Stomach (tissue), 9 donors: ENCODE results near the gene HTR1B. TPM values are rescaled to one million over a fixed set of nuclear protein-coding genes. Genes with fewer than 3 reads are reported as not detected.

Source experiments
- DNase-seq, 2 donors: peaks; one replicate each; pipeline versions ENCODE4 v3.0.0 to v3.0.0-alpha.2; 2013 to 2019
- H3K27ac ChIP-seq, 5 donors: fragments of 200-600 bp in 4 of 5; sonication (generic) in 4 of 5; one replicate each; pipeline ENCODE4 v1.5.1; 2013 to 2019; ENCODE audit warnings: mild to moderate bottlenecking in 1 of 5, moderate library complexity in 1 of 5
- H3K27me3 ChIP-seq, 3 donors: fragments of 200-600 bp; sonication (generic); one replicate each; pipeline ENCODE4 v1.5.1; 2017 to 2019; ENCODE audit warnings: mixed run types in 1 of 3
- H3K36me3 ChIP-seq, 4 donors: fragments of 200-600 bp; sonication (generic); 1 replicate in 3 of 4; 2 replicates in 1 of 4; pipeline ENCODE4 v1.5.1; 2016 to 2019
- H3K4me1 ChIP-seq, 4 donors: fragments of 200-600 bp; sonication (generic); one replicate each; pipeline ENCODE4 v1.5.1; 2016 to 2019
- H3K4me3 ChIP-seq, 4 donors: fragments of 200-600 bp; sonication (generic) in 3 of 4; one replicate each; pipeline ENCODE4 v1.5.1; 2016 to 2019; ENCODE audit warnings: mild to moderate bottlenecking in 1 of 4
- H3K9me3 ChIP-seq, 4 donors: fragments of 200-600 bp; sonication (generic); one replicate each; pipeline ENCODE4 v1.5.1; 2016 to 2019
- EP300 ChIP-seq: sonication (generic); formaldehyde crosslinking; IDR thresholded peaks from one replicate; pipeline ENCODE4 v1.6.1; 2017; ENCODE audit warnings: antibody characterized with exemption
- POLR2A ChIP-seq, 4 donors: fragments of 450-650 bp; IDR thresholded peaks; one replicate each; pipeline ENCODE4 v1.6.1; 2016; ENCODE audit warnings: antibody characterized with exemption in 4 of 4, control low read depth in 2 of 4, mild to moderate bottlenecking in 1 of 4, moderate library complexity in 1 of 4
- POLR2AphosphoS5 ChIP-seq, 3 donors: sonication (generic); formaldehyde crosslinking; IDR thresholded peaks; one replicate each; pipeline ENCODE4 v1.6.1; 2016; ENCODE audit warnings: antibody characterized with exemption in 3 of 3
- WGBS, 5 donors: extraction: QIAGEN DNeasy Blood & Tissue Kit in 3 of 5; methylation state at CpG; one replicate each; pipeline versions ENCODE4 v1.1.5 to v1.1.7; 2013 to 2018; 5-methylcytosine and 5-hydroxymethylcytosine counted together
- intact Hi-C: fragments of 100-400 bp; cut with DNase I; formaldehyde crosslinking; loops from one replicate; pipeline ENCODE4 v1.15.1; 2023; ENCODE audit warnings: low total_unique reads
- polyA plus RNA-seq, 3 donors: library from polyadenylated mRNA; stranded (reverse); fragments of 200-250 nt; gene quantifications; one replicate each; pipeline ENCODE4 v1.2.3, GENCODE V29; 2013
- total RNA-seq, 5 donors: library from RNA; depleted of rRNA; stranded (reverse); fragments of >200 nt; gene quantifications; one replicate each; pipeline versions ENCODE4 v1.1.0 to v1.2.3, GENCODE V29; 2014 to 2016
- TF ChIP-seq, protein P1 (sequence below), 7 experiments: fragments of 450-650 bp in 4 of 7; fragments of 200-600 bp in 3 of 7; sonication (generic) in 3 of 7; IDR thresholded peaks; one replicate each; pipeline ENCODE4 v1.5.1; 2016 to 2019; ENCODE audit warnings: antibody characterized with exemption in 7 of 7, control low read depth in 2 of 7, mild to moderate bottlenecking in 1 of 7
- donor health status: healthy with polysubstance abuse.
- donor health status: Bipolar disorder and iron deficiency.
- donor health status: healthy.

HTR1B gene
- total and polyA plus RNA-seq, 8 donors = 0.10 to 3.5 (median 2.3) TPM; not detected in 3

DNA sequence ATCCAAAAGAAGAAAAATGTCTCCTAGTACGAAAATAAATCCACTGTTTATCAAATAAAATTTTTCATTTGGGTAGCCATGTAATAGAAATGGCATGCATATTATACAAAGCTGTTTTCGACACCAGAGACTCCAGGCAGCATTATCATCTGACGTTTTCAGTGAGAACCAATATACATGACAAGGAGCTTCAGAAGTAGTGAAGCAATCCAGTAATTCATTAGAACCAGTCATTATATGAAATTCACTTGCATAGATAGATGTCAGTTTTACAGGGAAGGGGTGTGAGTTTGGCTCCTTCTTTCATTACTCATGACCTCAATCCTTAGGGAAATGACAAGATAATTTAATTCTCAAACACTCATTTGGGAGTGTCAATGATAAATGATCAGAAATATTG is 14.7 kb downstream of the HTR1B start:
- WGBS, 5 donors = 53 to 72% (median 66%) methylated on average over 3 of the region's 3 CpGs
- Histone ChIP-seq H3K9me3 (peaks cover 0 to 7% (median 0%) of the 10 kb centered on the region in 4 donors), H3K36me3 (no peaks in the 10 kb centered on the region), H3K4me3 (no peak overlapping the region), H3K4me1 (no peaks in the 10 kb centered on the region), H3K27ac (no peak overlapping the region), H3K27me3 (no peaks in the 10 kb centered on the region)
- DNase-seq = no peak
- intact Hi-C loops = no loop called here
- TF ChIP-seq POLR2AphosphoS5 (IDR thresholded peaks at IDR 0.05) (no peak), POLR2A (IDR thresholded peaks at IDR 0.05) (no peak), EP300 (no peak)
- TF ChIP-seq, protein P1, sequence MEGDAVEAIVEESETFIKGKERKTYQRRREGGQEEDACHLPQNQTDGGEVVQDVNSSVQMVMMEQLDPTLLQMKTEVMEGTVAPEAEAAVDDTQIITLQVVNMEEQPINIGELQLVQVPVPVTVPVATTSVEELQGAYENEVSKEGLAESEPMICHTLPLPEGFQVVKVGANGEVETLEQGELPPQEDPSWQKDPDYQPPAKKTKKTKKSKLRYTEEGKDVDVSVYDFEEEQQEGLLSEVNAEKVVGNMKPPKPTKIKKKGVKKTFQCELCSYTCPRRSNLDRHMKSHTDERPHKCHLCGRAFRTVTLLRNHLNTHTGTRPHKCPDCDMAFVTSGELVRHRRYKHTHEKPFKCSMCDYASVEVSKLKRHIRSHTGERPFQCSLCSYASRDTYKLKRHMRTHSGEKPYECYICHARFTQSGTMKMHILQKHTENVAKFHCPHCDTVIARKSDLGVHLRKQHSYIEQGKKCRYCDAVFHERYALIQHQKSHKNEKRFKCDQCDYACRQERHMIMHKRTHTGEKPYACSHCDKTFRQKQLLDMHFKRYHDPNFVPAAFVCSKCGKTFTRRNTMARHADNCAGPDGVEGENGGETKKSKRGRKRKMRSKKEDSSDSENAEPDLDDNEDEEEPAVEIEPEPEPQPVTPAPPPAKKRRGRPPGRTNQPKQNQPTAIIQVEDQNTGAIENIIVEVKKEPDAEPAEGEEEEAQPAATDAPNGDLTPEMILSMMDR (IDR thresholded peaks at IDR 0.05) = no peak

DNA sequence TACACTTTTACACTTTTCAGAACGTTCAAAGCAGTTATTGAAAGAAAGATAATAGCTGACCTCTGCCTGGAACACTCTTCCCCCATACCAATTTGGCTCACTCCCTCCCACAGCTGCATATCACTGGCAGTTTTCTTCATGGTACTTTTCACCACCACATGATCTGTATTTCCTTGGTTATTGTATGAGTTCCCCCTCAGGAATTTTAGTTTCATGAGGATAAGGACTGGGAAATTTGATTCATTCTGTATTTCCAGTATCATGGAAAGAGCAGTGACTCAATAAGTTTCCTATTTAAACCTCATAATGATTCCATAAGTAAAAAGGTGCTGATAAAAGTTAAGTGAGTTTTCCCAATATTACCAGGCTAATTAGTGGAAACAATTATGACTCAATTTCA is 16.0 kb downstream of the HTR1B start:
- no peak for DNase-seq
- H3K9me3 ChIP-seq = peaks cover 0 to 7% (median 0%) of the 10 kb centered on the region in 4 donors
- intact Hi-C loops = no loop called here
- H3K4me1 ChIP-seq = no peaks in the 10 kb centered on the region
- no peaks in the 10 kb centered on the region for H3K27me3 ChIP-seq
- no peak overlapping the region for H3K27ac ChIP-seq
- WGBS, 5 donors = 8 to 16% (median 9%) methylated on average over 1 of the region's 1 CpG
- H3K4me3 ChIP-seq = no peak overlapping the region
- no peak for TF ChIP-seq POLR2AphosphoS5 (IDR thresholded peaks at IDR 0.05)
- TF ChIP-seq, protein P1 (IDR thresholded peaks at IDR 0.05) = no peak
- TF ChIP-seq POLR2A (IDR thresholded peaks at IDR 0.05) = no peak
- TF ChIP-seq EP300 = no peak
- no peaks in the 10 kb centered on the region for H3K36me3 ChIP-seq

DNA sequence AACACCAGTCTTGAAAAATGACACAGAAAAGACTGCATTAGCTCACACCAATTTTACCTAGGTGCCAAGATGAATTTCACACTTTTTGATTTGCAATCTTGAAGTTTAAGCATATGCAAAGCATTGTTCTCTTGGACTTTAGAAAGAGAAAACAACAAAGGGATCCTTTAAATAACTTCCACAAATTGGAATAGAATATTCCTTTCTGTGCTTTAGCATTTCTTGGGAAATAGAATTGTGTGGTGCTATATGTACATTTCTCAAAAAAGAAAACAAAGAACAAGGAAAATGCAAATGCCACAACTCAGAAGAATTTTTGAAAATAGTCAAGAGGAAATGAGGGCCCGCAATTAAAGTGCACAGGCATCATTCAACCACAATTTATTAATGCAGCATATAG is 17.0 kb downstream of the HTR1B start:
- Histone ChIP-seq H3K27me3 (no peaks in the 10 kb centered on the region), H3K9me3 (peaks cover 0 to 7% (median 0%) of the 10 kb centered on the region in 4 donors), H3K4me3 (no peak overlapping the region), H3K36me3 (no peaks in the 10 kb centered on the region), H3K27ac (no peak overlapping the region), H3K4me1 (no peaks in the 10 kb centered on the region)
- no peak for DNase-seq
- intact Hi-C loops = no loop called here
- TF ChIP-seq EP300 (no peak), POLR2A (IDR thresholded peaks at IDR 0.05) (no peak), POLR2AphosphoS5 (IDR thresholded peaks at IDR 0.05) (no peak)
- TF ChIP-seq, protein P1 (IDR thresholded peaks at IDR 0.05) = no peak
- 82 to 98% (median 91%) methylated on average over 1 of the region's 1 CpG for WGBS, 5 donors

DNA sequence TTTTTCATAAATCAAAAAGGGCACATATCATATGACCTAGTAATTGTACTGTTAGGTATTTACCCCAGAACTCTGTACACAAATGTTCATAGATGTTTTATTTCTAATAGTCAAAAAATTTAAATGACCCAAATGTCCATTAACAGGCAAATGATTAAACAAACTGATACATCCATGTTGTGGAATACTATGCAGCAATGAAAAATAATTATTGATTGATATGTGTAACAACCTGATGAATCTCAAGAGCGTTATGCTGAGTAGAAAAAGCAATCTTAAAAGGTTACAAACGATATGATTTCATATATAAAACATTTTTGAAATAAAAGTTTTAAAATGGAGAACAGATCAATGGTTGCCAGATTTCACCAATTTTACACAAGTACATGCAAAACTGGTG is 18.1 kb downstream of the HTR1B start:
- TF ChIP-seq POLR2AphosphoS5 (IDR thresholded peaks at IDR 0.05) (no peak), POLR2A (IDR thresholded peaks at IDR 0.05) (no peak), EP300 (no peak)
- TF ChIP-seq, protein P1 (IDR thresholded peaks at IDR 0.05) = no peak

More for the DNA sequence above, 18.1 kb downstream of the HTR1B start:
- Histone ChIP-seq H3K4me1 (no peaks in the 10 kb centered on the region), H3K27ac (no peak overlapping the region), H3K36me3 (no peaks in the 10 kb centered on the region), H3K4me3 (no peak overlapping the region), H3K9me3 (peaks cover 0 to 7% (median 0%) of the 10 kb centered on the region in 4 donors), H3K27me3 (no peaks in the 10 kb centered on the region)
- 40 to 61% (median 59%) methylated on average over 2 of the region's 2 CpGs for WGBS, 5 donors
- DNase-seq = no peak
- intact Hi-C loops = no loop called here
